Kidney epithelial cell (primary cell): ENCODE results near the gene SLBP. TPM values are rescaled to one million over a fixed set of nuclear protein-coding genes. Genes with fewer than 3 reads are reported as not detected.

Experiments used
- DNase-seq: peaks from one replicate; pipeline ENCODE4 v3.0.0-alpha.2; 2010; ENCODE audit warnings: low read depth
- H3K27me3 ChIP-seq: 2 replicates; pipeline ENCODE4 v1.6.0; 2011; ENCODE audit warnings: low read length; ENCODE audit not compliant: control insufficient read depth, insufficient read depth
- H3K36me3 ChIP-seq: 2 replicates; pipeline ENCODE4 v1.5.1; 2011; ENCODE audit warnings: low read length; ENCODE audit not compliant: control insufficient read depth, insufficient read depth
- H3K4me3 ChIP-seq: 2 replicates; pipeline ENCODE4 v1.5.1; 2011; ENCODE audit warnings: low read depth, mild to moderate bottlenecking, control low read depth, low read length
- total RNA-seq: library from RNA; depleted of rRNA; stranded (reverse); fragments of >200 nt; gene quantifications from 2 replicates; pipeline ENCODE4 v1.2.3, GENCODE V29; 2015
- TF ChIP-seq, protein P1 (sequence below): IDR thresholded peaks from 2 replicates; pipeline ENCODE4 v1.5.1; 2011; ENCODE audit warnings: mild to moderate bottlenecking, moderate library complexity, low read length, control low read depth, inconsistent platforms; ENCODE audit not compliant: insufficient read depth, poor library complexity, severe bottlenecking

SLBP gene
- total RNA-seq, 1 donor from 2014 or later: 74.8 TPM

DNA sequence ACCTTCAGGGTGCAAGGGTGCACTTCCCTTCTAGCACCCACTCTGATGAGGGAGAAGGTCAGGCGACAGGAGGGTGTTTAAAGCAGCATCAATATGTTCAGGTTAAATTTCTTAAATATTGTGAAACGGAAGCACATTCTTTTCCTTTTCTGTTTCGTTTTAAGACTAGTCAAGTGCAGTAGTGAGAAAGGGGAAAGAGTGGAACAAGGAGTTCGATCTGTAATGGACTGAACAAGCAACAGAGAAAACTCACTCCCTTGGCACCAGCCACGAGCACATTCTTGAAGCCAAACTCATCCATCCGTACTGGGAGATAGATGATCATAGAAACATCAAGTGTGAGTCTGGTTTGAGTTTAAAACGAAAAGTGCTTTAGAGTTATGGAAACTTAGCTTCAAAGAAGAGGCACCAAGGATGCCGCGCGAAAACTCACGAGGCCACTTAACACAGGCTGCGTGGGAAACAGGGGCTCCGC, 28.8 kb downstream of the SLBP start:
- Histone ChIP-seq H3K36me3 (no peaks in the 10 kb centered on the region), H3K27me3 (no peaks in the 10 kb centered on the region), H3K4me3 (peak overlapping the region; percentile 58)
- TF ChIP-seq, protein P1, sequence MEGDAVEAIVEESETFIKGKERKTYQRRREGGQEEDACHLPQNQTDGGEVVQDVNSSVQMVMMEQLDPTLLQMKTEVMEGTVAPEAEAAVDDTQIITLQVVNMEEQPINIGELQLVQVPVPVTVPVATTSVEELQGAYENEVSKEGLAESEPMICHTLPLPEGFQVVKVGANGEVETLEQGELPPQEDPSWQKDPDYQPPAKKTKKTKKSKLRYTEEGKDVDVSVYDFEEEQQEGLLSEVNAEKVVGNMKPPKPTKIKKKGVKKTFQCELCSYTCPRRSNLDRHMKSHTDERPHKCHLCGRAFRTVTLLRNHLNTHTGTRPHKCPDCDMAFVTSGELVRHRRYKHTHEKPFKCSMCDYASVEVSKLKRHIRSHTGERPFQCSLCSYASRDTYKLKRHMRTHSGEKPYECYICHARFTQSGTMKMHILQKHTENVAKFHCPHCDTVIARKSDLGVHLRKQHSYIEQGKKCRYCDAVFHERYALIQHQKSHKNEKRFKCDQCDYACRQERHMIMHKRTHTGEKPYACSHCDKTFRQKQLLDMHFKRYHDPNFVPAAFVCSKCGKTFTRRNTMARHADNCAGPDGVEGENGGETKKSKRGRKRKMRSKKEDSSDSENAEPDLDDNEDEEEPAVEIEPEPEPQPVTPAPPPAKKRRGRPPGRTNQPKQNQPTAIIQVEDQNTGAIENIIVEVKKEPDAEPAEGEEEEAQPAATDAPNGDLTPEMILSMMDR: no peak
- peak; percentile 47 for DNase-seq

DNA sequence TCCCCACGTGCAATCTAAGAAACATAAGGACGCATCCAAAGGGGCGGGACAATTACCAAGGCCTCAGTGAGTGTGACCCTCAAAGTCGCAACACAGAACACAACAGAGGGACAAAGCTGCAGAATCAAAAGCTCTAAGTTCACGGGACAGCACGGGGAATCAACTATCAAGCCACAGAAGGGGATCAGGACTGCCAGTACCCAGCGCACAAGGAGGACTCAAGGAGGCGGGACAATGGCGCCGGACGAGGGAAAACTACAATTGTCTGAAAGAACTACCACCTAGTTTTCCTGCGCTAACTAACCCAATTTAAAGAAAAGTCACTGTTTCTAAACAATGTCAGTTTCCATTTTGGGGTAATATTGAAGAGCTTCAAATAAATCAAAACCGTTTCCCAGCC, 29.3 kb downstream of the SLBP start:
- no peaks in the 10 kb centered on the region for H3K27me3 ChIP-seq
- DNase-seq: no peak
- TF ChIP-seq, protein P1: no peak
- no peak overlapping the region for H3K4me3 ChIP-seq
- no peaks in the 10 kb centered on the region for H3K36me3 ChIP-seq

DNA sequence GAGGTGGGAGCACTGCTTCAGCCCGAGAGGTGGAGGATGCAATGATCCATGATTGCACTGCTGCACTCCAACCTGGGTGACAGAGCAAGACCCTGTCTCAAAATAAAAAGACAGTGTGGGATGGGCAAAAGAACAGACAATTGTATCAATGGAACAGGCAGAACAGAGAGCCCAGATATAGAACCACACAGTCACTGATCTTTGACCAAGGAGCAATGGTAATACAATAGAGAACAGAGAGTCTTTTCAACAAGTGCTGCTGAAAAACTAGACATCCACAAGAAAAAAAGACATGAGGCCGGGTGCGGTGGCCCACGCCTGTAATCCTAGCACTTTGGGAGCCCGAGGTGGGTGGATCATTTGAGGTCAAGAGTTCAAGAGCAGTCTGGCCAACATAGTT, 33.9 kb downstream of the SLBP start:
- H3K36me3 ChIP-seq: no peaks in the 10 kb centered on the region
- H3K4me3 ChIP-seq: no peak overlapping the region
- peaks cover 3% of the 10 kb centered on the region for H3K27me3 ChIP-seq
- TF ChIP-seq, protein P1: no peak
- DNase-seq: no peak

DNA sequence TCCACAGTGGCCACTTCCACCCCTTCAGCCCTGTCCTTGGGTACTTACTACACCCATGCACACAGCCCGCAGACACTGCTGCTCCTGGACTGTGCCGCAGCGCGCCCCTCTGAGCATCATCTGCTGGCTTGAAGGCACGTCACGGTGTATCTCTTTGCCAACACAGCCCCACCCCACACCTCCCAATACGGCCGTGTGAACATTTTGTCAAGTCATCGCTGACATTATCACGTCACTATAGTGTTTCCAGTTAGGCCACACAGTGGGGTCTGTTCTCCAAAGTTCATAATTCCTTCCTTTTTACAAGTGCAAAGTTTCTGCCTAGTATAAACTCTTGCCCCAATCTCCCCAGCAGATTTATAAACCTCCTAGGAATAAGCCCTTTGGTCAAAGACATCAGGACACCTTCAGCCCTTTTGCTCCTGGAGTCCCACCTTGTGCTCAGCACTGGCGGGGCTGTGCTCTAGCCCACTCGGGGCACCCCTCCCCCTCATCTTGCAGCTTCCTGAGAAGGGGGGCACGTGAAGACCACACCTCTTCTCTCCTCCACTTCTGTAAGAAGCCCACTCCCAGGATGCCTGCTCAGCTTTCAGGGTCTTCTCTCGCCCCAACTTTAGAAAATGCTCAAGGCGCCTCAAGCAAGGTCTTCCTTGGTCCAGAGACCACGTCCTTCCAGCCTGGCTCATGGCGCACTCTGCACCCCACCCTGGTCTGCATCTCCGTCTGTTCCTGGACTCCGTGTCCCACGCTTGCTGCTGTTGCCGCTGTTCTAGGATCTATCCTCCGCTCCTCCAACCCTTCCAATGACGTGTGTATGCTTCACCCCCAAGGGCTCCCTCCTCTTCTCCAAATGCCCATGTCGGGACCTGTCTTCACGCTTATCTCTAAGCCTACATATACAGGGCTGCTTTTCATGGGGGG, 35.3 kb downstream of the SLBP start:
- Histone ChIP-seq H3K36me3 (no peaks in the 10 kb centered on the region), H3K4me3 (no peak overlapping the region), H3K27me3 (peaks cover 3% of the 10 kb centered on the region)
- TF ChIP-seq, protein P1: no peak
- DNase-seq: no peak

DNA sequence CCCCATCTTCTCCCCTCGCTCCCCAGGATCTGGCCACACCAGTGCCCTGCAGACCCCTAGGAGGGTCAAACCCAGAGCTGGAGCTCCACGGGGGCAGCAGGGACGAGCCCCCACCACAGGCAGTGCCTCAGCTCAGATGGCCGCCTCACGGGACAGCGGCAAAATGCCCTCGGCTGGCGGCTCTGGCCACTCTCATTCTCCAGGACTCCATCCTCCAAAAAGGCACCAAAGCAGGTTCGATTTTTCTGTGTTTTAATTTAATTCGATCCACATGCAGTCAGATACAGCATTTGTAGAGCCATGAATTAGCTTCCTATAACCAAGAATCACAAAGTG, 36.3 kb downstream of the SLBP start:
- peaks cover 3% of the 10 kb centered on the region for H3K27me3 ChIP-seq
- TF ChIP-seq, protein P1: no peak
- DNase-seq: no peak
- no peak overlapping the region for H3K4me3 ChIP-seq
- no peaks in the 10 kb centered on the region for H3K36me3 ChIP-seq
